ENCODE measurements around the gene HMGCS1.

DNA sequence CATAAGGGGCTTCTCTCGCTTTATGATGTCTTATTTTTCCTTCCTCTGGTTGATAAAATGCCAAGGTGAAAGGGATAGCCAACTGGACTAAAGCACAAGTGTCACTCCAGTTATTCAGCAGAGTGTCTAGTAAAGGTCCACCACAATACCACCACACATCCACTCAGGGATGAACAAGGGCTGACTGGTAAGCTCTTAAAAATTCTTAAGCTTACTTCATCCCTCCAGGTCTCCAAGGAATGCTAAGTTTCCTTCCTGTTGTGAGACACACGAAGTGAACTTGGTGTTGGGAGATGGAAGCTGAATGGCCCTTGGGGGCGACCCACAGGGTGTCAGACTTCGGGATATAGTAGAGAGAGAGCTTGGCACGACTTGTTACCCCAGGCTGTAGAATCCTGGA lies 3.2 kb upstream of the HMGCS1 start:
- TF ChIP-seq, protein P1, sequence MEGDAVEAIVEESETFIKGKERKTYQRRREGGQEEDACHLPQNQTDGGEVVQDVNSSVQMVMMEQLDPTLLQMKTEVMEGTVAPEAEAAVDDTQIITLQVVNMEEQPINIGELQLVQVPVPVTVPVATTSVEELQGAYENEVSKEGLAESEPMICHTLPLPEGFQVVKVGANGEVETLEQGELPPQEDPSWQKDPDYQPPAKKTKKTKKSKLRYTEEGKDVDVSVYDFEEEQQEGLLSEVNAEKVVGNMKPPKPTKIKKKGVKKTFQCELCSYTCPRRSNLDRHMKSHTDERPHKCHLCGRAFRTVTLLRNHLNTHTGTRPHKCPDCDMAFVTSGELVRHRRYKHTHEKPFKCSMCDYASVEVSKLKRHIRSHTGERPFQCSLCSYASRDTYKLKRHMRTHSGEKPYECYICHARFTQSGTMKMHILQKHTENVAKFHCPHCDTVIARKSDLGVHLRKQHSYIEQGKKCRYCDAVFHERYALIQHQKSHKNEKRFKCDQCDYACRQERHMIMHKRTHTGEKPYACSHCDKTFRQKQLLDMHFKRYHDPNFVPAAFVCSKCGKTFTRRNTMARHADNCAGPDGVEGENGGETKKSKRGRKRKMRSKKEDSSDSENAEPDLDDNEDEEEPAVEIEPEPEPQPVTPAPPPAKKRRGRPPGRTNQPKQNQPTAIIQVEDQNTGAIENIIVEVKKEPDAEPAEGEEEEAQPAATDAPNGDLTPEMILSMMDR (IDR thresholded peaks at IDR 0.05; ENCODE audit: poor library complexity, severe bottlenecking), result no peak
- TF ChIP-seq EZH2 (IDR thresholded peaks at IDR 0.05; ENCODE audit: borderline replicate concordance, insufficient read depth, low read length, poor library complexity, severe bottlenecking) (no peak), EP300 (conservative IDR thresholded peaks at IDR 0.05; ENCODE audit: poor library complexity, severe bottlenecking) (no peak), TAF1 (IDR thresholded peaks at IDR 0.05; ENCODE audit: low read depth) (no peak), RAD21 (conservative IDR thresholded peaks at IDR 0.05) (no peak), SMC3 (conservative IDR thresholded peaks at IDR 0.05; ENCODE audit: poor library complexity) (no peak)
- TF ChIP-seq, protein P2, sequence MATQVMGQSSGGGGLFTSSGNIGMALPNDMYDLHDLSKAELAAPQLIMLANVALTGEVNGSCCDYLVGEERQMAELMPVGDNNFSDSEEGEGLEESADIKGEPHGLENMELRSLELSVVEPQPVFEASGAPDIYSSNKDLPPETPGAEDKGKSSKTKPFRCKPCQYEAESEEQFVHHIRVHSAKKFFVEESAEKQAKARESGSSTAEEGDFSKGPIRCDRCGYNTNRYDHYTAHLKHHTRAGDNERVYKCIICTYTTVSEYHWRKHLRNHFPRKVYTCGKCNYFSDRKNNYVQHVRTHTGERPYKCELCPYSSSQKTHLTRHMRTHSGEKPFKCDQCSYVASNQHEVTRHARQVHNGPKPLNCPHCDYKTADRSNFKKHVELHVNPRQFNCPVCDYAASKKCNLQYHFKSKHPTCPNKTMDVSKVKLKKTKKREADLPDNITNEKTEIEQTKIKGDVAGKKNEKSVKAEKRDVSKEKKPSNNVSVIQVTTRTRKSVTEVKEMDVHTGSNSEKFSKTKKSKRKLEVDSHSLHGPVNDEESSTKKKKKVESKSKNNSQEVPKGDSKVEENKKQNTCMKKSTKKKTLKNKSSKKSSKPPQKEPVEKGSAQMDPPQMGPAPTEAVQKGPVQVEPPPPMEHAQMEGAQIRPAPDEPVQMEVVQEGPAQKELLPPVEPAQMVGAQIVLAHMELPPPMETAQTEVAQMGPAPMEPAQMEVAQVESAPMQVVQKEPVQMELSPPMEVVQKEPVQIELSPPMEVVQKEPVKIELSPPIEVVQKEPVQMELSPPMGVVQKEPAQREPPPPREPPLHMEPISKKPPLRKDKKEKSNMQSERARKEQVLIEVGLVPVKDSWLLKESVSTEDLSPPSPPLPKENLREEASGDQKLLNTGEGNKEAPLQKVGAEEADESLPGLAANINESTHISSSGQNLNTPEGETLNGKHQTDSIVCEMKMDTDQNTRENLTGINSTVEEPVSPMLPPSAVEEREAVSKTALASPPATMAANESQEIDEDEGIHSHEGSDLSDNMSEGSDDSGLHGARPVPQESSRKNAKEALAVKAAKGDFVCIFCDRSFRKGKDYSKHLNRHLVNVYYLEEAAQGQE (IDR thresholded peaks at IDR 0.05; ENCODE audit: borderline replicate concordance), result no peak

Data from neural cell (in vitro differentiated cells).